Measurements from ENCODE around the gene HES1.
"Not testable (repeated sequence)": the region's sequence is repeated elsewhere in the genome, so short reads cannot be mapped to it uniquely, and the experiment has no call there.

HES1 gene

GRCh38 chr3:194128919-194129295 lies 7.0 kb upstream of the HES1 start:
- not testable (repeated sequence) for DNase-seq

- peak; percentile 93 for DNase-seq
These were observed 6.3 kb upstream of the HES1 start for GRCh38 chr3:194129581-194130133.

GRCh38 chr3:194130188-194130587 lies 5.8 kb upstream of the HES1 start:
- no peak for DNase-seq

- DNase-seq: peak; percentile 23
These were observed 5.0 kb upstream of the HES1 start for GRCh38 chr3:194130807-194131589.

GRCh38 chr3:194132465-194133286 lies 3.3 kb upstream of the HES1 start:
- DNase-seq: no peak

- peak; percentile 70 for DNase-seq
These were observed 2.2 kb upstream of the HES1 start for GRCh38 chr3:194133661-194134230.

- no peak for DNase-seq
These were observed 1.7 kb upstream of the HES1 start for GRCh38 chr3:194134231-194134756.

GRCh38 chr3:194134757-194135515 lies 1.0 kb upstream of the HES1 start:
- peak; percentile 99 for DNase-seq

GRCh38 chr3:194135516-194135805 lies 487 bp upstream of the HES1 start:
- DNase-seq: no peak

- no peak for DNase-seq
These were observed 615 bp downstream of the HES1 start for GRCh38 chr3:194136519-194137007.

- peak; percentile 79 for DNase-seq
These were observed 1.1 kb downstream of the HES1 start for GRCh38 chr3:194137008-194137505.

GRCh38 chr3:194137506-194138474 lies 1.8 kb downstream of the HES1 start:
- peak; percentile 41 for DNase-seq

- peak; percentile 69 for DNase-seq
These were observed 2.8 kb downstream of the HES1 start for GRCh38 chr3:194138732-194139070.

GRCh38 chr3:194139071-194139813 lies 3.3 kb downstream of the HES1 start:
- peak; percentile 93 for DNase-seq

- no peak for DNase-seq
These were observed 4.0 kb downstream of the HES1 start for GRCh38 chr3:194139814-194140391.

- peak; percentile 81 for DNase-seq
These were observed 4.8 kb downstream of the HES1 start for GRCh38 chr3:194140520-194141414.

GRCh38 chr3:194141415-194142155 lies 5.6 kb downstream of the HES1 start:
- peak; percentile 96 for DNase-seq
